Measurements from ENCODE around the gene GTF2IRD1. TPM values are rescaled to one million over a fixed set of nuclear protein-coding genes. Genes with fewer than 3 reads are reported as not detected.

The GTF2IRD1 gene
- polyA plus RNA-seq, 3 donors: not detected

DNA sequence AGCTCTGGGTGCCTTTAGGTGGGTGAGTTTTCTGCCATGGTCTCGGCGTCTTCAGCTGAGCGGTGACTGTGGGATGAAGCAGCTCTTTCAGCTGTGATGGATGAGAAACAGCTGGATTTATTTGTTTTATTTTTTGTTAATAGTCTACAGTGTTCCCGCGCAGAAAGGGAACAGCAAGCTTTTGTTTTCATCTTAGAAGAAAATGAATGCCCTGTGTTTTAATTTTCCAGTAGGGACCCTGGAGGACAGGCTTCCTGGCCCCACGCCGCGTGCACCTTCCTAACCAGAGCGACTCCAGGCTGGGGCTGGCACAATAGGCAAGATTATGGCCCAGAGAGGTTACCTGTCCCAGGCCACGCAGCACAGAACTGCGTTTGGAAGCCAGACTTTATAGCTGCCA is 57.6 kb downstream of the GTF2IRD1 start:
- H3K4me1 ChIP-seq (ENCODE audit: control insufficient read depth in 1 of 2, insufficient read depth in 2 of 2, low read length in 2 of 2): no peaks in the 10 kb centered on the region
- no peaks in the 10 kb centered on the region for H3K9me3 ChIP-seq (replicated peaks in 1 of 2; ENCODE audit: control insufficient read depth in 1 of 2, insufficient read depth in 1 of 2, low read length in 2 of 2)
- H4K20me1 ChIP-seq (ENCODE audit: insufficient read depth, low read length): no peaks in the 10 kb centered on the region
- H3K4me2 ChIP-seq (replicated peaks; ENCODE audit: extremely low read depth, low read length, poor library complexity, severe bottlenecking): no peak overlapping the region
- H3K9ac ChIP-seq (ENCODE audit: insufficient read depth, low read length, poor library complexity, severe bottlenecking): no peak overlapping the region
- Mint-ChIP-seq H3K4me3 (no peak overlapping the region), H3K9me3 (no peaks in the 10 kb centered on the region), H3K36me3 (no peaks in the 10 kb centered on the region), H3K27me3 (ENCODE audit: low read depth in 3 of 3) (peaks cover 0 to 4% (median 3%) of the 10 kb centered on the region in 3 donors), H3K27ac (peak overlapping the region in 1 of 7 donors; percentile 15), H3K4me1 (no peaks in the 10 kb centered on the region)
- no peak overlapping the region for H3K4me3 ChIP-seq (replicated peaks in 1 of 3; ENCODE audit: low read depth in 2 of 3, low read length in 3 of 3)
- no peaks in the 10 kb centered on the region for H3K79me2 ChIP-seq (ENCODE audit: insufficient read depth, low read length)
- no peak for DNase-seq
- H3K27me3 ChIP-seq (ENCODE audit: control insufficient read depth in 2 of 2, insufficient read depth in 2 of 2, low read length in 2 of 2): no peaks in the 10 kb centered on the region
- WGBS (ENCODE audit: insufficient coverage): 86% methylated on average over 6 of the region's 11 CpGs
- TF ChIP-seq, protein P1, sequence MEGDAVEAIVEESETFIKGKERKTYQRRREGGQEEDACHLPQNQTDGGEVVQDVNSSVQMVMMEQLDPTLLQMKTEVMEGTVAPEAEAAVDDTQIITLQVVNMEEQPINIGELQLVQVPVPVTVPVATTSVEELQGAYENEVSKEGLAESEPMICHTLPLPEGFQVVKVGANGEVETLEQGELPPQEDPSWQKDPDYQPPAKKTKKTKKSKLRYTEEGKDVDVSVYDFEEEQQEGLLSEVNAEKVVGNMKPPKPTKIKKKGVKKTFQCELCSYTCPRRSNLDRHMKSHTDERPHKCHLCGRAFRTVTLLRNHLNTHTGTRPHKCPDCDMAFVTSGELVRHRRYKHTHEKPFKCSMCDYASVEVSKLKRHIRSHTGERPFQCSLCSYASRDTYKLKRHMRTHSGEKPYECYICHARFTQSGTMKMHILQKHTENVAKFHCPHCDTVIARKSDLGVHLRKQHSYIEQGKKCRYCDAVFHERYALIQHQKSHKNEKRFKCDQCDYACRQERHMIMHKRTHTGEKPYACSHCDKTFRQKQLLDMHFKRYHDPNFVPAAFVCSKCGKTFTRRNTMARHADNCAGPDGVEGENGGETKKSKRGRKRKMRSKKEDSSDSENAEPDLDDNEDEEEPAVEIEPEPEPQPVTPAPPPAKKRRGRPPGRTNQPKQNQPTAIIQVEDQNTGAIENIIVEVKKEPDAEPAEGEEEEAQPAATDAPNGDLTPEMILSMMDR (IDR thresholded peaks at IDR 0.05): no peak
- H2AFZ ChIP-seq (ENCODE audit: insufficient read depth, low read depth, low read length, poor library complexity, severe bottlenecking): no peak overlapping the region
- no peak overlapping the region for H3K27ac ChIP-seq (ENCODE audit: low read depth in 1 of 2, low read length in 2 of 2)
- H3K36me3 ChIP-seq (replicated peaks in 1 of 2; ENCODE audit: control insufficient read depth in 1 of 2, insufficient read depth in 2 of 2, low read length in 2 of 2): no peaks in the 10 kb centered on the region
- intact Hi-C loops (cut with micrococcal nuclease): no loop called here

DNA sequence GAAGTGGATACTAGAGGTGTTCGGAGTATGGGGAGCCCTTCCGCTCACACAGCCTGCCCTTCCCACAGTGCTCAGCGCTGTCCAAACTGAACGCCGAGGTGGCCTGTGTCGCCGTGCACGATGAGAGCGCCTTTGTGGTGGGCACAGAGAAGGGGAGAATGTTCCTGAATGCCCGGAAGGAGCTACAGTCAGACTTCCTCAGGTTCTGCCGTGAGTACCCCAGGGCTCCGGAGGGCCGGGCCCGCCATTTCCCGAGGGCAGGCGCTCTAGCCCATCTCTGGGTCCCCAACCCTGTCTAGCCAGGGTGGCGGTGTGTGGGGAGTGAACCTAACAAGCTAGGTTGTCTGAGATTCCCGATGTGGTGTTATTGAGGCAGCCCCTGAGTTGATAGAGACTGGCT is 59.1 kb downstream of the GTF2IRD1 start:
- no peak overlapping the region for H3K9ac ChIP-seq (ENCODE audit: insufficient read depth, low read length, poor library complexity, severe bottlenecking)
- H4K20me1 ChIP-seq (ENCODE audit: insufficient read depth, low read length): no peaks in the 10 kb centered on the region
- no peaks in the 10 kb centered on the region for H3K4me1 ChIP-seq (ENCODE audit: control insufficient read depth in 1 of 2, insufficient read depth in 2 of 2, low read length in 2 of 2)
- H3K79me2 ChIP-seq (ENCODE audit: insufficient read depth, low read length): no peaks in the 10 kb centered on the region
- no peaks in the 10 kb centered on the region for H3K9me3 Mint-ChIP-seq
- no peaks in the 10 kb centered on the region for H3K36me3 ChIP-seq (replicated peaks in 1 of 2; ENCODE audit: control insufficient read depth in 1 of 2, insufficient read depth in 2 of 2, low read length in 2 of 2)
- no peaks in the 10 kb centered on the region for H3K9me3 ChIP-seq (replicated peaks in 1 of 2; ENCODE audit: control insufficient read depth in 1 of 2, insufficient read depth in 1 of 2, low read length in 2 of 2)
- TF ChIP-seq, protein P1 (IDR thresholded peaks at IDR 0.05): no peak
- H3K4me2 ChIP-seq (replicated peaks; ENCODE audit: extremely low read depth, low read length, poor library complexity, severe bottlenecking): no peak overlapping the region
- no peak for DNase-seq
- peaks cover 0 to 4% (median 3%) of the 10 kb centered on the region in 3 donors for H3K27me3 Mint-ChIP-seq (ENCODE audit: low read depth in 3 of 3)
- H3K27me3 ChIP-seq (ENCODE audit: control insufficient read depth in 2 of 2, insufficient read depth in 2 of 2, low read length in 2 of 2): no peaks in the 10 kb centered on the region
- no peak overlapping the region for H2AFZ ChIP-seq (ENCODE audit: insufficient read depth, low read depth, low read length, poor library complexity, severe bottlenecking)
- WGBS (ENCODE audit: insufficient coverage): 96% methylated on average over 18 of the region's 18 CpGs
- no peak overlapping the region for H3K4me3 ChIP-seq (replicated peaks in 1 of 3; ENCODE audit: low read depth in 2 of 3, low read length in 3 of 3)
- no peaks in the 10 kb centered on the region for H3K4me1 Mint-ChIP-seq
- H3K27ac ChIP-seq (ENCODE audit: low read depth in 1 of 2, low read length in 2 of 2): no peak overlapping the region
- intact Hi-C loops (cut with micrococcal nuclease): no loop called here
- H3K27ac Mint-ChIP-seq: no peak overlapping the region
- no peaks in the 10 kb centered on the region for H3K36me3 Mint-ChIP-seq
- H3K4me3 Mint-ChIP-seq: no peak overlapping the region

All from CD14-positive monocyte (primary cell).